PC-9 (cell line): Measurements from ENCODE around the gene FBXL14. TPM values are rescaled to one million over a fixed set of nuclear protein-coding genes. Genes with fewer than 3 reads are reported as not detected.

Source experiments
- BruUV-seq: library from RNA; stranded (reverse); fragments of 400-500 nt; replicated peaks from 2 replicates; lab custom pipeline; 2021; lab: Mats Ljungman, UMichigan
- CTCF ChIA-PET: fragments of 300-600 bp; sonication (Branson Sonifier 250); formaldehyde crosslinking; loops from one replicate; lab custom pipeline; 2022; ENCODE audit warnings: antibody characterized with exemption; lab: Charles Lee
- POLR2A ChIA-PET: fragments of 300-600 bp; sonication (Branson Sonifier 250); formaldehyde crosslinking; loops from one replicate; lab custom pipeline; 2022; ENCODE audit warnings: antibody characterized with exemption; ENCODE audit not compliant: unreplicated experiment; lab: Charles Lee
- DNase-seq, 2 experiments: peaks; one replicate each; pipeline versions ENCODE4 v3.0.0 to v3.0.0-alpha.2; 2015 to 2022; ENCODE audit warnings: mixed read lengths in 1 of 2
- H2AFZ ChIP-seq: fragments of 200-600 bp; sonication (generic); 2 replicates; pipeline ENCODE4 v1.8.1; 2017; ENCODE audit warnings: antibody characterized with exemption
- H3F3A ChIP-seq: fragments of 200-600 bp; sonication (generic); 2 replicates; pipeline ENCODE4 v1.8.1; 2017; ENCODE audit warnings: antibody characterized with exemption, mild to moderate bottlenecking, low read depth; ENCODE audit not compliant: insufficient read depth
- H3K27ac ChIP-seq: fragments of 200-600 bp; sonication (generic); 2 replicates; pipeline ENCODE4 v1.6.1; 2016; ENCODE audit warnings: mixed run types
- H3K27me3 ChIP-seq: fragments of 200-600 bp; sonication (generic); 2 replicates; pipeline ENCODE4 v1.6.1; 2016; ENCODE audit warnings: low read depth, mixed run types; ENCODE audit not compliant: insufficient read depth
- H3K36me3 ChIP-seq: fragments of 200-600 bp; sonication (generic); 2 replicates; pipeline ENCODE4 v1.6.1; 2016; ENCODE audit warnings: low read depth, mixed run types
- H3K4me1 ChIP-seq: fragments of 200-600 bp; sonication (generic); replicated peaks from 2 replicates; pipeline ENCODE4 v1.6.1; 2016; ENCODE audit warnings: mixed run types; ENCODE audit not compliant: insufficient read depth
- H3K4me2 ChIP-seq: fragments of 200-600 bp; sonication (generic); 2 replicates; pipeline ENCODE4 v1.6.1; 2017; ENCODE audit warnings: mixed run types
- H3K4me3 ChIP-seq: fragments of 200-600 bp; sonication (generic); 2 replicates; pipeline ENCODE4 v1.6.1; 2016; ENCODE audit warnings: mixed run types
- H3K79me2 ChIP-seq: fragments of 200-600 bp; sonication (generic); 2 replicates; pipeline ENCODE4 v1.6.1; 2017; ENCODE audit warnings: low read depth, mixed run types
- H3K9me2 ChIP-seq: fragments of 200-600 bp; sonication (generic); 2 replicates; pipeline ENCODE4 v1.8.1; 2017; ENCODE audit warnings: mild to moderate bottlenecking; ENCODE audit not compliant: insufficient read depth
- H3K9me3 ChIP-seq: fragments of 200-600 bp; sonication (generic); 2 replicates; pipeline ENCODE4 v1.8.1; 2016; ENCODE audit warnings: low read depth; ENCODE audit not compliant: insufficient read depth
- H4K20me1 ChIP-seq: fragments of 200-600 bp; sonication (generic); 2 replicates; pipeline ENCODE4 v1.8.1; 2017; ENCODE audit not compliant: insufficient read depth
- EZH2 ChIP-seq: fragments of 200-600 bp; sonication (generic); IDR thresholded peaks from 2 replicates; pipeline ENCODE4 v1.8.0; 2017; ENCODE audit warnings: antibody characterized with exemption, low read depth
- intact Hi-C: fragments of 100-400 bp; cut with micrococcal nuclease; formaldehyde crosslinking; loops from one replicate; pipeline ENCODE4 v1.10.0; 2022; ENCODE audit not compliant: unreplicated experiment
- total RNA-seq: library from RNA; stranded (reverse); gene quantifications from 2 replicates; pipeline ENCODE4 v1.2.3, GENCODE V29; 2021
- TF ChIP-seq, protein P1 (sequence below): fragments of 200-600 bp; sonication (generic); conservative IDR thresholded peaks from 2 replicates; pipeline ENCODE4 v1.6.1; 2017; ENCODE audit warnings: mixed run types, antibody characterized with exemption, mild to moderate bottlenecking, moderate library complexity

The FBXL14 gene
- total RNA-seq, 1 experiment from 2014 or later = 21.1 TPM

DNA sequence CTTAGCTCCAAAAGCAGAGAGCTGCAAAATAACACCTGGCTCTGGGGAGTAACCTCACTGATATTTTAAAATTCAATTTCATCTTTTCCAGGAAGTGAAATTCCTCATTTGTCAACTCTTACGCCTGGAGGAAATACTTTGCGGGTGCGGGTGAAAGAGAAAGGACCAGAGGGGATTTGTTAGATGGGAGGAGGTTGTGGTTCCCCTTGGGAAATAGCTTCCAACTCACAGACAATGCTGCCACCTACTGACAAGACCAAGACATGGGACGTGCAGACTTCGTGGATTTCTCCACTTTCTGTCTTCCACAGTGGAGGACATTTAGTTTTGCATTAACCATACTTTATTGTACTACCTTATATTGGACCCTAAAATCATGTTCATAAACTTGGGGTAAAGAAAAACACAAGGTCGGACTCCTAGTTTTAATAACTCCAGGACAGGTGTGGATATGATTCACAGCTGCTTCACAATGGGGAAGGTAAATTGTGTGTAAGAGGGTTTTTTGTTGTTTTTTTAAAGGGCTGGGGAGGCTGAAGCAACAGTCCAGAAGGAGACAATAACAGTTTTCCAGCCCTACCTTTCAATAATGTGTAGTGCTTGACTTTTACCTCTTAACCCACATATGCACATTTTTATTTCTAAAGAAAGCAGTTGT is 10.8 kb downstream of the FBXL14 start:
- Histone ChIP-seq H3K9me2 (no peaks in the 10 kb centered on the region), H3K4me1 (peaks cover 6% of the 10 kb centered on the region), H3K27me3 (no peaks in the 10 kb centered on the region), H3K79me2 (peaks cover 9% of the 10 kb centered on the region), H3F3A (0 out of 2 replicates have a peak, but pooled peaks cover 10% of the 10 kb centered on the region), H3K36me3 (no peaks in the 10 kb centered on the region), H3K4me3 (peak overlapping the region; percentile 32; the same call in 1 of the 2 replicates), H3K9me3 (no peaks in the 10 kb centered on the region), H4K20me1 (peaks cover 10% of the 10 kb centered on the region; the same call in 1 of the 2 replicates), H2AFZ (peak overlapping the region; percentile 5; the same call in 1 of the 2 replicates), H3K27ac (no peak overlapping the region), H3K4me2 (peak overlapping the region; percentile 74)
- DNase-seq = peak; percentile 73 to 77
- ChIA-PET POLR2A (interaction anchor here (0.7 kb wide), 1 partner anchor 19 kb away, joined by 7 read pairs; no protein-coding TSS in a partner anchor), CTCF (interaction anchor here (0.6 to 3.2 kb wide), 8 partner anchors 64 to 951 kb away, joined by 3 to 63 read pairs (median 4); no protein-coding TSS in a partner anchor)
- intact Hi-C loops = loop anchor here (1.0 to 10.0 kb wide), 7 partner anchors 66 to 1007 kb away; partner anchors contain the start of gene RAD52
- no TSS peak for BruUV-seq
- no peak for TF ChIP-seq EZH2
- TF ChIP-seq, protein P1, sequence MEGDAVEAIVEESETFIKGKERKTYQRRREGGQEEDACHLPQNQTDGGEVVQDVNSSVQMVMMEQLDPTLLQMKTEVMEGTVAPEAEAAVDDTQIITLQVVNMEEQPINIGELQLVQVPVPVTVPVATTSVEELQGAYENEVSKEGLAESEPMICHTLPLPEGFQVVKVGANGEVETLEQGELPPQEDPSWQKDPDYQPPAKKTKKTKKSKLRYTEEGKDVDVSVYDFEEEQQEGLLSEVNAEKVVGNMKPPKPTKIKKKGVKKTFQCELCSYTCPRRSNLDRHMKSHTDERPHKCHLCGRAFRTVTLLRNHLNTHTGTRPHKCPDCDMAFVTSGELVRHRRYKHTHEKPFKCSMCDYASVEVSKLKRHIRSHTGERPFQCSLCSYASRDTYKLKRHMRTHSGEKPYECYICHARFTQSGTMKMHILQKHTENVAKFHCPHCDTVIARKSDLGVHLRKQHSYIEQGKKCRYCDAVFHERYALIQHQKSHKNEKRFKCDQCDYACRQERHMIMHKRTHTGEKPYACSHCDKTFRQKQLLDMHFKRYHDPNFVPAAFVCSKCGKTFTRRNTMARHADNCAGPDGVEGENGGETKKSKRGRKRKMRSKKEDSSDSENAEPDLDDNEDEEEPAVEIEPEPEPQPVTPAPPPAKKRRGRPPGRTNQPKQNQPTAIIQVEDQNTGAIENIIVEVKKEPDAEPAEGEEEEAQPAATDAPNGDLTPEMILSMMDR = peak; percentile 98

DNA sequence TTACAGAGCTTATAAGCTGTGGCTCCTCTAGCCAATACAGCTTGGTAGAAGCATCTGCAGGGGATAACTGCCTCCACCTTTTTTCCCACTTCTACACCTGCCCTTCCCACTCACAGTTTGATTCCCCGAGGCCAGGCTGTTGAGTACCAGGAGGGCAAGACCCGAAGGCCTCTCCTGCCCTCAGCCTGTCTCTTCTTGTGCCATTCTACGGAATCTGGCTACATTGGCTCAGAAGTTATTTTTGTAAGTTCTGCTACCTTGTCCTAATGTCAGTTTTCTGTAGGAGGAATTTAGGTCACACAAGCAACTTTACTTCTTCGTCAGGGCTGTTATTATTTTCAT is 11.7 kb downstream of the FBXL14 start:
- H3K79me2 ChIP-seq = 0 out of 2 replicates have a peak, but pooled peaks cover under 1% of the 10 kb centered on the region
- POLR2A ChIA-PET = interaction anchor here (0.5 kb wide), 1 partner anchor 767 kb away, joined by 3 read pairs; no protein-coding TSS in a partner anchor

More for the DNA sequence above, 11.7 kb downstream of the FBXL14 start:
- Histone ChIP-seq H3K9me3 (no peaks in the 10 kb centered on the region), H4K20me1 (peaks cover 4% of the 10 kb centered on the region; the same call in 1 of the 2 replicates), H3K9me2 (no peaks in the 10 kb centered on the region), H3K4me2 (no peak overlapping the region), H3K36me3 (no peaks in the 10 kb centered on the region), H3K4me1 (no peaks in the 10 kb centered on the region; the same call in 1 of the 2 replicates), H3F3A (0 out of 2 replicates have a peak, but pooled peaks cover 3% of the 10 kb centered on the region), H3K27me3 (no peaks in the 10 kb centered on the region), H3K27ac (no peak overlapping the region), H2AFZ (no peak overlapping the region), H3K4me3 (no peak overlapping the region)
- CTCF ChIA-PET = interaction anchor here (0.9 to 3.2 kb wide), 3 partner anchors 64 to 465 kb away, joined by 3 to 63 read pairs (median 6); no protein-coding TSS in a partner anchor
- intact Hi-C loops = loop anchor here (1.0 to 10.0 kb wide), 7 partner anchors 65 to 1006 kb away; partner anchors contain the start of gene RAD52
- DNase-seq = peak in 1 of 2 experiments; percentile 5
- BruUV-seq = no TSS peak
- TF ChIP-seq, protein P1 = no peak
- no peak for TF ChIP-seq EZH2
